Spleen (tissue), 11 donors: Measurements from ENCODE around the gene CIRBP. TPM values are rescaled to one million over a fixed set of nuclear protein-coding genes. Genes with fewer than 3 reads are reported as not detected.

Experiments used
- DNase-seq: peaks from one replicate; pipeline ENCODE4 v3.0.0-alpha.2; 2020
- H3K27ac ChIP-seq, 8 donors: fragments of 200-600 bp; sonication (generic) in 7 of 8; 1 replicate in 4 of 8; 2 replicates in 4 of 8; pipeline versions ENCODE4 v1.5.0 to v1.8.0; 2016 to 2021; ENCODE audit warnings: inconsistent platforms in 4 of 8, mild to moderate bottlenecking in 4 of 8, moderate library complexity in 1 of 8
- H3K27me3 ChIP-seq, 7 donors: fragments of 200-600 bp; sonication (generic) in 6 of 7; replicated peaks in 1 of 7; 1 replicate in 4 of 7; 2 replicates in 3 of 7; pipeline versions ENCODE4 v1.5.0 to v1.8.0; 2016 to 2021; ENCODE audit warnings: inconsistent platforms in 3 of 7, mild to moderate bottlenecking in 1 of 7
- H3K36me3 ChIP-seq, 6 donors: fragments of 200-600 bp; sonication (generic) in 5 of 6; 1 replicate in 4 of 6; 2 replicates in 2 of 6; pipeline versions ENCODE4 v1.5.0 to v1.8.0; 2016 to 2021; ENCODE audit warnings: inconsistent platforms in 2 of 6
- H3K4me1 ChIP-seq, 6 donors: fragments of 200-600 bp; sonication (generic) in 5 of 6; 1 replicate in 3 of 6; 2 replicates in 3 of 6; pipeline versions ENCODE4 v1.5.0 to v1.8.0; 2016 to 2021; ENCODE audit warnings: inconsistent platforms in 3 of 6
- H3K4me3 ChIP-seq, 8 donors: fragments of 200-600 bp; sonication (generic) in 7 of 8; 1 replicate in 4 of 8; 2 replicates in 4 of 8; pipeline versions ENCODE4 v1.5.0 to v1.8.0; 2016 to 2021; ENCODE audit warnings: inconsistent platforms in 4 of 8, mild to moderate bottlenecking in 4 of 8, moderate library complexity in 2 of 8
- H3K9me3 ChIP-seq, 8 donors: fragments of 200-600 bp; sonication (generic) in 7 of 8; 1 replicate in 4 of 8; 2 replicates in 4 of 8; pipeline versions ENCODE4 v1.5.0 to v1.8.0; 2016 to 2021; ENCODE audit warnings: inconsistent platforms in 4 of 8
- CTCF ChIP-seq, 11 experiments: fragments of 200-600 bp in 7 of 11; fragments of 450-650 bp in 4 of 11; sonication (generic) in 4 of 11; IDR thresholded peaks in 8 of 11; conservative IDR thresholded peaks in 3 of 11; 1 replicate in 7 of 11; 2 replicates in 4 of 11; pipeline versions ENCODE4 v1.4.0 to v1.8.0; 2016 to 2021; ENCODE audit warnings: antibody characterized with exemption in 11 of 11, inconsistent platforms in 4 of 11, mild to moderate bottlenecking in 1 of 11
- POLR2A ChIP-seq, 3 donors: fragments of 450-650 bp; IDR thresholded peaks; one replicate each; pipeline ENCODE4 v1.5.1; 2017; ENCODE audit warnings: antibody characterized with exemption in 3 of 3, mild to moderate bottlenecking in 1 of 3
- POLR2AphosphoS5 ChIP-seq, 3 donors: sonication (generic); formaldehyde crosslinking; IDR thresholded peaks; one replicate each; pipeline ENCODE4 v1.5.1; 2017; ENCODE audit warnings: antibody characterized with exemption in 3 of 3
- WGBS, 5 donors: extraction: QIAGEN DNeasy Blood & Tissue Kit in 3 of 5; methylation state at CpG; one replicate each; pipeline versions ENCODE4 v1.1.5 to v1.1.7; 2013 to 2018; 5-methylcytosine and 5-hydroxymethylcytosine counted together
- intact Hi-C: fragments of 100-400 bp; cut with DNase I; formaldehyde crosslinking; loops from one replicate; pipeline ENCODE4 v1.15.0; 2023; ENCODE audit warnings: low total_unique reads
- polyA plus RNA-seq, 3 donors: library from polyadenylated mRNA; stranded (reverse); fragments of 200-250 nt; gene quantifications; one replicate each; pipeline ENCODE4 v1.2.1, GENCODE V29; 2013
- total RNA-seq, 7 donors: library from RNA; depleted of rRNA in 3 of 7; stranded (reverse); fragments of >200 nt in 3 of 7; fragmentation: NEBNext Ultra II Directional in 4 of 7; extraction: Animal tissue kit (Norgen Biotek cat#: 25700) in 4 of 7; gene quantifications; one replicate each; pipeline versions ENCODE4 v1.1.0 to v1.2.1, GENCODE V29; 2016 to 2021
- donor health status: healthy with polysubstance abuse.
- donor health status: DM: no; HTN: no; CAD: no; lungs with moderate emphysema.
- donor health status: DM: no; HTN: no; CAD: no.
- donor health status: Bipolar disorder and iron deficiency.
- donor health status: healthy.
- donor health status: DM: no; HTN: no; CAD: no.
- donor health status: DM: yes; HTN: yes; CAD: no.

CIRBP gene
- total and polyA plus RNA-seq, 10 donors, result 333 to 894 (median 516) TPM

GRCh38 chr19:1265615-1266128 is 3.5 kb upstream of the CIRBP start:
- H3K36me3 ChIP-seq, result peaks cover 0 to 7% (median 2%) of the 10 kb centered on the region in 6 donors
- WGBS, 5 donors, result 13 to 39% (median 28%) methylated on average over 11 to 28 of the region's 28 CpGs
- intact Hi-C loops, result loop anchor here (2.0 kb wide), 1 partner anchor 21 kb away; no protein-coding TSS in a partner anchor

GRCh38 chr19:1266129-1266915 is 2.8 kb upstream of the CIRBP start:
- Histone ChIP-seq H3K9me3 (no peaks in the 10 kb centered on the region), H3K4me1 (peaks cover 72 to 96% (median 94%) of the 10 kb centered on the region in 6 donors), H3K36me3 (peaks cover 0 to 13% (median 9%) of the 10 kb centered on the region in 6 donors), H3K27me3 (no peaks in the 10 kb centered on the region), H3K27ac (peak overlapping the region; percentile 74 to 100 (median 92)), H3K4me3 (peak overlapping the region; percentile 47 to 90 (median 58))
- peak; percentile 71 to 80 (median 72) for TF ChIP-seq POLR2AphosphoS5 (IDR thresholded peaks at IDR 0.05)
- no peak for TF ChIP-seq POLR2A (IDR thresholded peaks at IDR 0.05)
- intact Hi-C loops, result loop anchor here (2.0 kb wide), 1 partner anchor 22 kb away; no protein-coding TSS in a partner anchor
- 3 to 4% (median 4%) methylated on average over 48 to 84 of the region's 84 CpGs for WGBS, 5 donors
- DNase-seq, result peak; percentile 98

More at GRCh38 chr19:1265615-1266128, 3.5 kb upstream of the CIRBP start:
- TF ChIP-seq POLR2A (IDR thresholded peaks at IDR 0.05) (no peak), POLR2AphosphoS5 (IDR thresholded peaks at IDR 0.05) (no peak), CTCF (IDR thresholded peaks at IDR 0.05 in 8 of 11, conservative IDR thresholded peaks at IDR 0.05 in 3 of 11) (no peak)
- H3K9me3 ChIP-seq, result no peaks in the 10 kb centered on the region
- DNase-seq, result peak; percentile 92
- peak overlapping the region; percentile 74 to 100 (median 92) for H3K27ac ChIP-seq
- H3K4me3 ChIP-seq, result peak overlapping the region; percentile 47 to 90 (median 58)
- H3K4me1 ChIP-seq, result peaks cover 65 to 96% (median 92%) of the 10 kb centered on the region in 6 donors
- H3K27me3 ChIP-seq, result no peaks in the 10 kb centered on the region

GRCh38 chr19:1266916-1267476 is 2.1 kb upstream of the CIRBP start:
- peak overlapping the region; percentile 74 to 100 (median 92) for H3K27ac ChIP-seq
- DNase-seq, result peak; percentile 97
- H3K4me1 ChIP-seq, result peaks cover 73 to 96% (median 94%) of the 10 kb centered on the region in 6 donors
- TF ChIP-seq POLR2A (IDR thresholded peaks at IDR 0.05) (no peak), CTCF (IDR thresholded peaks at IDR 0.05 in 8 of 11, conservative IDR thresholded peaks at IDR 0.05 in 3 of 11) (peak; percentile 93 to 99 (median 97)), POLR2AphosphoS5 (IDR thresholded peaks at IDR 0.05) (peak; percentile 61 to 74 (median 66))
- peak overlapping the region; percentile 47 to 90 (median 58) for H3K4me3 ChIP-seq
- H3K27me3 ChIP-seq, result no peaks in the 10 kb centered on the region
- intact Hi-C loops, result loop anchor here (2.0 kb wide), 1 partner anchor 22 kb away; no protein-coding TSS in a partner anchor
- H3K9me3 ChIP-seq, result no peaks in the 10 kb centered on the region
- whole genome bisulfite sequencing, 5 donors, result 1 to 3% (median 1%) methylated on average over 13 to 59 of the region's 59 CpGs
- H3K36me3 ChIP-seq, result peaks cover 0 to 20% (median 15%) of the 10 kb centered on the region in 6 donors

GRCh38 chr19:1267477-1268225 is 1.5 kb upstream of the CIRBP start:
- TF ChIP-seq POLR2AphosphoS5 (IDR thresholded peaks at IDR 0.05) (no peak), CTCF (IDR thresholded peaks at IDR 0.05 in 8 of 11, conservative IDR thresholded peaks at IDR 0.05 in 3 of 11) (no peak), POLR2A (IDR thresholded peaks at IDR 0.05) (no peak)
- Histone ChIP-seq H3K9me3 (no peaks in the 10 kb centered on the region), H3K4me1 (peaks cover 73 to 96% (median 94%) of the 10 kb centered on the region in 6 donors), H3K36me3 (peaks cover 0 to 26% (median 22%) of the 10 kb centered on the region in 6 donors), H3K27ac (peak overlapping the region in 3 of 8 donors; percentile 98 to 100 (median 100)), H3K4me3 (peak overlapping the region in 4 of 8 donors; percentile 57 to 90 (median 65)), H3K27me3 (no peaks in the 10 kb centered on the region)
- peak; percentile 87 for DNase-seq
- WGBS, 5 donors, result 25 to 33% (median 28%) methylated on average over 21 to 35 of the region's 35 CpGs
- intact Hi-C loops, result loop anchor here (2.0 kb wide), 1 partner anchor 23 kb away; no protein-coding TSS in a partner anchor
